Measurements from ENCODE around the gene PRKAR1A.

DNA sequence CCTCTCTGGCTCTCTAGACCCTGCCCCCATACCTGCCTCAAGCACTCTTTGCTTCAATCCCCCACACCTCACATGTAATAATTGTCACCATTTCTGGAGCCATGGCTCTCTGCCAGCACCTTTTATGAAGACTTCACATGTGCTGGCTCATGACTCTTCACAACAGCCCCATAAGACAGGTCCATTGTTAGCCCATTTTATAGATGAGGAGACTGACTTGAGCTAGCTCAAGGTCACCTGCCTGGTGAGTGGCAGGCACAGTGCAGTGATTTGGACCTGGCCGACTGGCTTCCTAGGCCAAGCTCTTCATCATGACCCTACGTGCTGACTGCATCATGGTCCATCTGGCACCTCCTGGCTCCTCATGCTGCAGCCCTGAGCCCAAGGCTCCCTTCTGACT lies 63.9 kb downstream of the PRKAR1A start:
- no peak for TF ChIP-seq GATA2 (IDR thresholded peaks at IDR 0.05; ENCODE audit: low read depth, low read length)
- TF ChIP-seq GATA3 (IDR thresholded peaks at IDR 0.05; ENCODE audit: low read depth, low read length), result no peak
